ENCODE results near the gene COQ10A. TPM values are rescaled to one million over a fixed set of nuclear protein-coding genes. Genes with fewer than 3 reads are reported as not detected.

COQ10A gene
- total and polyA plus RNA-seq, 10 of the 15 experiments (the other 5 are each of a cell fraction or from before 2014, with no cell fraction given) = 3.3 to 19.5 (median 6.9) TPM

- no peak for TF ChIP-seq KLF5 (IDR thresholded peaks at IDR 0.05; ENCODE audit: partially characterized antibody)
- TF ChIP-seq TBL1XR1 (IDR thresholded peaks at IDR 0.05; ENCODE audit: low read depth, low read length) = no peak
- TF ChIP-seq ZNF687 (IDR thresholded peaks at IDR 0.05) = peak; percentile 49; the same call in 1 of the 2 replicates
- TF ChIP-seq PML (IDR thresholded peaks at IDR 0.05; ENCODE audit: low read length) = peak; percentile 72; the same call in 1 of the 2 replicates
- no peak for TF ChIP-seq IRF4 (IDR thresholded peaks at IDR 0.05; ENCODE audit: low read depth, low read length)
- TF ChIP-seq POLR2A (IDR thresholded peaks at IDR 0.05; ENCODE audit: low read depth, low read length) = peak; percentile 91
- no peak for TF ChIP-seq E2F4 (IDR thresholded peaks at IDR 0.05; ENCODE audit: low read depth, low read length)
- no peak for TF ChIP-seq EZH2 (IDR thresholded peaks at IDR 0.05; ENCODE audit: borderline replicate concordance, control insufficient read depth, low read depth, low read length)
- TF ChIP-seq NFYA (IDR thresholded peaks at IDR 0.05; ENCODE audit: borderline replicate concordance, low read depth, low read length) = no peak
- TF ChIP-seq ZNF207 (IDR thresholded peaks at IDR 0.05; ENCODE audit: borderline replicate concordance) = no peak; the same call in 1 of the 2 replicates
- TF ChIP-seq PAX5 (IDR thresholded peaks at IDR 0.05; ENCODE audit: borderline replicate concordance, low read depth, low read length) = no peak
- TF ChIP-seq BRCA1 (IDR thresholded peaks at IDR 0.05; ENCODE audit: low read depth, low read length) = no peak
- no peak for TF ChIP-seq SRF (IDR thresholded peaks at IDR 0.05; ENCODE audit: low read depth in 2 of 2, low read length in 2 of 2)
- TF ChIP-seq NR2C1 (IDR thresholded peaks at IDR 0.05) = no peak
- TF ChIP-seq NRF1 (conservative IDR thresholded peaks at IDR 0.05; ENCODE audit: low read depth, low read length) = peak; percentile 17; the same call in 1 of the 2 replicates
- TF ChIP-seq DPF2 (IDR thresholded peaks at IDR 0.05) = 0 out of 2 replicates have a peak, but pooled peaks have one; percentile 7
- TF ChIP-seq HCFC1 (IDR thresholded peaks at IDR 0.05; ENCODE audit: low read length) = 0 out of 2 replicates have a peak, but pooled peaks have one; percentile 12
- 0 out of 2 replicates have a peak, but pooled peaks have one; percentile 10 for TF ChIP-seq RELB (IDR thresholded peaks at IDR 0.05; ENCODE audit: low read depth)
- peak; percentile 38; the same call in 1 of the 2 replicates for TF ChIP-seq NBN (IDR thresholded peaks at IDR 0.05)
- TF ChIP-seq ZNF622 (IDR thresholded peaks at IDR 0.05) = no peak
- peak; percentile 80 for TF ChIP-seq GABPA (IDR thresholded peaks at IDR 0.05; ENCODE audit: low read depth)
- no peak for TF ChIP-seq TARDBP (IDR thresholded peaks at IDR 0.05; ENCODE audit: borderline replicate concordance)
- TF ChIP-seq MEF2A (IDR thresholded peaks at IDR 0.05; ENCODE audit: insufficient read depth, low read depth, low read length) = no peak
- TF ChIP-seq HDAC2 (IDR thresholded peaks at IDR 0.05) = no peak
These were observed 44.8 kb upstream of the COQ10A start, which contains the start of gene RNF41 (continued) for GRCh38 chr12:56221757-56222530.
